ENCODE measurements around the gene DNAH11. TPM values are rescaled to one million over a fixed set of nuclear protein-coding genes. Genes with fewer than 3 reads are reported as not detected.

DNAH11 gene
- total and polyA plus RNA-seq, 2 donors (not counting 1 experiment from before 2014, with no cell fraction given) = 0.33 to 0.34 TPM

- TF ChIP-seq CTCF (conservative IDR thresholded peaks at IDR 0.05 in 1 of 2, IDR thresholded peaks at IDR 0.05 in 1 of 2; ENCODE audit: low read depth in 1 of 2, low read length in 2 of 2) = no peak
- no peak for TF ChIP-seq EZH2 (IDR thresholded peaks at IDR 0.05; ENCODE audit: low read length, missing control alignments)
- Histone ChIP-seq H3K27ac (ENCODE audit: insufficient read depth, low read length) (no peak overlapping the region), H3K4me2 (ENCODE audit: extremely low read depth, insufficient read depth, low read length) (no peak overlapping the region)
These were observed 212.1 kb downstream of the DNAH11 start for GRCh38 chr7:21754963-21755362.

GRCh38 chr7:21757537-21758282 is 214.9 kb downstream of the DNAH11 start:
- no peaks in the 10 kb centered on the region for H3K9me3 ChIP-seq (ENCODE audit: control insufficient read depth, insufficient read depth, low read depth, low read length)
- DNase-seq (ENCODE audit: low read depth in 2 of 2) = no peak
- H3K79me2 ChIP-seq (ENCODE audit: control insufficient read depth, insufficient read depth, low read length) = no peaks in the 10 kb centered on the region
- no peaks in the 10 kb centered on the region for H3K36me3 ChIP-seq (ENCODE audit: control insufficient read depth, insufficient read depth, low read length)
- no peaks in the 10 kb centered on the region for H3K4me1 ChIP-seq (ENCODE audit: control insufficient read depth, extremely low read depth, insufficient read depth, low read length)
- TF ChIP-seq CTCF (conservative IDR thresholded peaks at IDR 0.05 in 1 of 2, IDR thresholded peaks at IDR 0.05 in 1 of 2; ENCODE audit: low read depth in 1 of 2, low read length in 2 of 2) (no peak), EZH2 (IDR thresholded peaks at IDR 0.05; ENCODE audit: low read length, missing control alignments) (no peak)
- H2AFZ ChIP-seq (ENCODE audit: low read length) = no peak overlapping the region
- H4K20me1 ChIP-seq (ENCODE audit: control insufficient read depth, extremely low read depth, insufficient read depth, low read length) = no peaks in the 10 kb centered on the region
- no peak overlapping the region for H3K9ac ChIP-seq (ENCODE audit: insufficient read depth, low read length)
- H3K27me3 ChIP-seq (ENCODE audit: control insufficient read depth, insufficient read depth, low read length) = no peaks in the 10 kb centered on the region
- no peak overlapping the region for H3K4me2 ChIP-seq (ENCODE audit: extremely low read depth, insufficient read depth, low read length)
- H3K4me3 ChIP-seq (replicated peaks in 1 of 4; ENCODE audit: control extremely low read depth in 1 of 4, insufficient read depth in 1 of 4, low read depth in 3 of 4, low read length in 4 of 4) = no peak overlapping the region
- H3K27ac ChIP-seq (ENCODE audit: insufficient read depth, low read length) = no peak overlapping the region

More at GRCh38 chr7:21754963-21755362, 212.1 kb downstream of the DNAH11 start:
- Histone ChIP-seq H3K36me3 (ENCODE audit: control insufficient read depth, insufficient read depth, low read length) (no peaks in the 10 kb centered on the region), H3K9ac (ENCODE audit: insufficient read depth, low read length) (no peak overlapping the region), H3K4me3 (replicated peaks in 1 of 4; ENCODE audit: control extremely low read depth in 1 of 4, insufficient read depth in 1 of 4, low read depth in 3 of 4, low read length in 4 of 4) (no peak overlapping the region), H2AFZ (ENCODE audit: low read length) (no peak overlapping the region), H3K4me1 (ENCODE audit: control insufficient read depth, extremely low read depth, insufficient read depth, low read length) (no peaks in the 10 kb centered on the region), H3K9me3 (ENCODE audit: control insufficient read depth, insufficient read depth, low read depth, low read length) (no peaks in the 10 kb centered on the region), H3K27me3 (ENCODE audit: control insufficient read depth, insufficient read depth, low read length) (no peaks in the 10 kb centered on the region), H3K79me2 (ENCODE audit: control insufficient read depth, insufficient read depth, low read length) (no peaks in the 10 kb centered on the region), H4K20me1 (ENCODE audit: control insufficient read depth, extremely low read depth, insufficient read depth, low read length) (no peaks in the 10 kb centered on the region)
- DNase-seq (ENCODE audit: low read depth in 2 of 2) = no peak

- Histone ChIP-seq H4K20me1 (ENCODE audit: control insufficient read depth, extremely low read depth, insufficient read depth, low read length) (no peaks in the 10 kb centered on the region), H3K9me3 (ENCODE audit: control insufficient read depth, insufficient read depth, low read depth, low read length) (no peaks in the 10 kb centered on the region), H3K27me3 (ENCODE audit: control insufficient read depth, insufficient read depth, low read length) (no peaks in the 10 kb centered on the region), H3K36me3 (ENCODE audit: control insufficient read depth, insufficient read depth, low read length) (no peaks in the 10 kb centered on the region), H3K4me3 (replicated peaks in 1 of 4; ENCODE audit: control extremely low read depth in 1 of 4, insufficient read depth in 1 of 4, low read depth in 3 of 4, low read length in 4 of 4) (no peak overlapping the region), H2AFZ (ENCODE audit: low read length) (no peak overlapping the region), H3K4me1 (ENCODE audit: control insufficient read depth, extremely low read depth, insufficient read depth, low read length) (no peaks in the 10 kb centered on the region), H3K27ac (ENCODE audit: insufficient read depth, low read length) (no peak overlapping the region), H3K9ac (ENCODE audit: insufficient read depth, low read length) (no peak overlapping the region), H3K4me2 (ENCODE audit: extremely low read depth, insufficient read depth, low read length) (no peak overlapping the region), H3K79me2 (ENCODE audit: control insufficient read depth, insufficient read depth, low read length) (no peaks in the 10 kb centered on the region)
- DNase-seq (ENCODE audit: low read depth in 2 of 2) = no peak
- no peak for TF ChIP-seq EZH2 (IDR thresholded peaks at IDR 0.05; ENCODE audit: low read length, missing control alignments)
- no peak for TF ChIP-seq CTCF (conservative IDR thresholded peaks at IDR 0.05 in 1 of 2, IDR thresholded peaks at IDR 0.05 in 1 of 2; ENCODE audit: low read depth in 1 of 2, low read length in 2 of 2)
These were observed 215.4 kb downstream of the DNAH11 start for GRCh38 chr7:21758286-21758685.

Measured in fibroblast of lung (primary cell).